RPMI7951 (cell line): Measurements from ENCODE around the gene FBLN1. TPM values are rescaled to one million over a fixed set of nuclear protein-coding genes. Genes with fewer than 3 reads are reported as not detected.
"Not testable (repeated sequence)": the region's sequence is repeated elsewhere in the genome, so short reads cannot be mapped to it uniquely, and the experiment has no call there.

Experiments
- DNase-seq: peaks from one replicate; pipeline ENCODE4 v3.0.0-alpha.2; 2012; ENCODE audit warnings: low read depth
- total RNA-seq: library from RNA; depleted of rRNA; stranded (reverse); fragments of >200 nt; shearing (Covaris generic); gene quantifications from 2 replicates; pipeline ENCODE4 v1.2.3, GENCODE V29; 2014

The FBLN1 gene
- total RNA-seq, 1 experiment from 2014 or later: 1.7 TPM

DNA sequence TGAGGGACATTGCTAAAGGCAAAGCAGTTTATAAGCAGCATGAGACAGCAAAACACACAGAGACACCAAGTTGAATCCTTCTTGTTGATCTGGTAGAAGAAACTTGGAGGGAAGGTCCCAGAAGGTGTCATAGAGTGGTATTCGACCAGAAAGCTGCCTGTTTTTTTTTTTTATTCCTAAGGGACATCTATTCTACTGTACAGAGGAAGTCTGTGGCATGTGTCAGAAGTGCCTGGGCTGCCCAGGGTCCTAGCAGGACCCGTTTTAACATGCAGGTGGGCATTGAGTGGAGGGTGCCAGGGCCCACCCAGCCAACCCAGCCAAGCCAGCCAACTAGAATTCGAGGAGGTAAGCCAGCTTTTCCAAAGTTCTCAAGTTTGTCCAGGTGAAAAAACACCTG lies 100.9 kb downstream of the FBLN1 start:
- DNase-seq: no peak

- not testable (repeated sequence) for DNase-seq
Measured at GRCh38 chr22:45608045-45608444, 105.4 kb downstream of the FBLN1 start.

- peak; percentile 97 for DNase-seq
Measured at GRCh38 chr22:45608763-45609180, 106.1 kb downstream of the FBLN1 start.

GRCh38 chr22:45612451-45612901 lies 109.8 kb downstream of the FBLN1 start:
- peak; percentile 89 for DNase-seq

DNA sequence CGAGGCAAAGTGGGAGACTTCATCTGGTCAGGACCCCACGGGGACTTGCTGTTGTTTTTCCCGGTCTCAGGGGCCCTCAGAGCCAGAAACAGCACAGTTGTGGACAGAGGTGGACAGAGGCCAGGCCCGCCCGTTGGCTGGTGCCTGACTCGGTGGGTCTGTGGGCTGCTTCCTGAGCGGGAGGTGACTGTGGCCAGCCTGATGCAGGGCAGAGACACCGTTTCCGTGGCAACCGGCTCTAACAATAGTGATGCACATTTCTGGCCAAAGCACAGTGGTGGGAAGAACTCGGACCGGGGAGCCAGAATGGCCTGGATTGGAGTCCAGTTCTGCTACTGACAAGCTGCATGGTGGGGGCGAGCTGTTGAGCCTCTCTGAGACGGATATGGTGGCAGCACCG lies 110.3 kb downstream of the FBLN1 start:
- DNase-seq: peak; percentile 67

DNA sequence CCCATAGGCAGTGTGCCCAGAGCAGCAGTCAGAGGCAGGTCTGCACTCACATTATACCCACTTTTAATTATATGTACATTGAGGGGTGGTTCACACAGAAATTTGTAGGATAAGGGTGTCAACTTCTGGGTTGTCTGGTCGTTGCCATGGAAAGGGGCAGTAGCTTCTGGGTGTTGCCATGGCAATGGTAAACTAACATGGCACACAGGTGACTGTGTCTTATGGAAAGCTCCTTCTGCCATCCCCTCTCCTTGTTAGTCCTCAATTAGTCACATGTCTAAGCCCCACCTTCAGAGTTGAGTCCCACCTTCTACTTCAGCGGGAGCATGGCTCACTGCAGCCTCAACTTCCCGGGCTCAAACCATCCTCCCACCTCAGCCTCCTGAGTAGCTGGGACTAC lies 112.7 kb downstream of the FBLN1 start:
- no peak for DNase-seq

DNA sequence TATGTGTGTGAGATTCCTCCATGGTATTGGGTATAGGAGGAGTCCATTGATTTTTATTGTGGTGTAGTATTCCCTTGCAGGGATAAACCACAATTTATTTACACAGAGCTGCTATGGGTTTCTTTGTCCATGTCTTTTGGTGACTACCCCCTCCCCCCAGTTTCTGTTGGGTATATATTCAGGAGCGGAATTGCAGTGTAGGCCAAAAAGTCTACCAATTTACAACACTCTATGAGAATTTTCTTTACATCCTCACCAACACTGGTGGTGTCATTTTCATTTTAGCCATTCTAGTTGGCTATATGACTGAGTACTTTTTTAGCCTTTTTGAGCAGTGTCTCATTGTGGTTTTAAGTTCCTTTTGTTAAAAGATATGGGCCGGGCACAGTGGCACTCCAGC lies 113.7 kb downstream of the FBLN1 start:
- no peak for DNase-seq

GRCh38 chr22:45617948-45618347 lies 115.3 kb downstream of the FBLN1 start:
- DNase-seq: no peak

DNA sequence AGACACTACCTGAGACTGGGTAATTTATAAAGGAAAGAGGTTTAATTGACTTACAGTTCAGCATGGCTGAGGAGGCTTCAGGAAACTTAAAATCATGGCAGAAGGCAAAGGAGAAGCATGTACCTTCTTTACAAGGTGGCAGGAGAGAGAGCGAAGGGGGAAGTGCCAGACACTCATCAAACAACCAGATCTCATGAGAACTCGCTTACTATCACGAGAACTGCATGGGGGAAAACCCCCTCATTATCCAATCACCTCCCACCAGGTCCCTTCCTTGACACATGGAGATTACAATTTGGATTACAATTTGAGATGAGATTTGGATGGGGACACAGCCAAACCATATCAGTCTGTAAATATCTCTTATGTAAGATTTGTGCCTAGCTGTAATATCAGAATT lies 118.0 kb downstream of the FBLN1 start:
- DNase-seq: no peak

DNA sequence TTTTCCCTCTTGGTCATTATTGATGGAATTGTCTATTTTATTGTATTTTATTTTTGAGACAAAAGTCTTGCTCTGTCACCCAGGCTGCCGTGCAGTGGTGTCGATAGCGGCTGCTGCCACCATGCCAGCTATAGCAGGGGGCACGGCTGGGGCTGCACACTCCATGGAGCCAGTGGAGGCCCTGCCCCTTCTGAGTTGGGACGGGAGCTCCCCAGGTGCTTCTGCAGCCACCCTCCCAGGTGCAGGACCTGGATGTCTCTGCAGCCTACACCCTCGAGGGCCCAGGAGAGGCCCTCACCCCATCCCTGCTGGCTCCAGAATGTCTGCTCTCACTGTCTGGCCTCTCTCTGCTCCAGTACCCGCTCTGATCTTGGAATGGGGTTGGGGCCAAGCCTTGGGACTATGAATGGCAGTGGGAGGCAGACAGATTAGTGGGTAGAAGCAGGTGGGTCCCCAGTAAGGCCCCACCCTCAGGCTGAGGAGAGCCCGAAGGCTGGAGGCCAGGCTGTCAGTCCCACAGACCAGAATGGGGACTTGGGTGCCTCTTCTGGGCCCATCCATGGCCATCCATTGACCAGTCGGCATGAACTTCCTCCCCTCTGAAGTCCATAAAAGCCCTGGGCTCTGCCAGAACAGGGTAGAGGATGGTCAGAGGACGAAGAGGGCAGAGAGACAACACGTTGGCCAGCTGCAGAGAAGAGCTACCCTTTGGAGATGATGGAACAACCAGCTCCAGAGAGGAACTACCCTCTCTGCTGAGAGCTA lies 119.3 kb downstream of the FBLN1 start:
- DNase-seq: no peak

DNA sequence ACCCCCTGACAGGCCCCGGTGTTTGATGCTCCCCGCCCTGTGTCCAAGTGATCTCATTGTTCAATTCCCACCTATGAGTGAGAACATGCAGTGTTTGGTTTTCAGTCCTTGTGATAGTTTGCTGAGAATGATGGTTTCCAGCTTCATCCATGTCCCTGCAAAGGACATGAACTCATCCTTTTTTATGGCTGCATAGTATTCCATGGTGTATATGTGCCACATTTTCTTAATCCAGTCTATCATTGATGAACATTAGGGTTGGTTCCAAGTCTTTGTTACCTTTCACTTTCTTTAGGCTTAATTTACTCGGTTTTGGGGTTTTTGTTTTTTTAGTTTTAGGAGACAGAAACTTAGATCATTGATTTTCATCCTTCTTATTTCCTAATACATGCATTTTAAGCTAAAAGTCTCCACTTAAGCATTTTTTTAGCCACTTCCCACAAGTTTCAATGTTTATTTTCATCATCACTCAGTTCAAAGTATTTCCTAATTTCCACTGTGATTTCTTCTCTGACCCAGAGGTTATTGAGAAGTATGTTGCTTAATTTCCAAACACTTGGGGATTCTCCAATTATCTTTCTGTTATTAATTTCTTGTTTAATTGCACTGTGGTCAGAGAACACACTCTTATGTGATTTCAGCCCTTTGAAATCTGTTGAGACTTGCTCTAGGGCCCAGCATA lies 120.9 kb downstream of the FBLN1 start:
- DNase-seq: not testable (repeated sequence)

GRCh38 chr22:45626198-45626651 lies 123.5 kb downstream of the FBLN1 start:
- DNase-seq: no peak

DNA sequence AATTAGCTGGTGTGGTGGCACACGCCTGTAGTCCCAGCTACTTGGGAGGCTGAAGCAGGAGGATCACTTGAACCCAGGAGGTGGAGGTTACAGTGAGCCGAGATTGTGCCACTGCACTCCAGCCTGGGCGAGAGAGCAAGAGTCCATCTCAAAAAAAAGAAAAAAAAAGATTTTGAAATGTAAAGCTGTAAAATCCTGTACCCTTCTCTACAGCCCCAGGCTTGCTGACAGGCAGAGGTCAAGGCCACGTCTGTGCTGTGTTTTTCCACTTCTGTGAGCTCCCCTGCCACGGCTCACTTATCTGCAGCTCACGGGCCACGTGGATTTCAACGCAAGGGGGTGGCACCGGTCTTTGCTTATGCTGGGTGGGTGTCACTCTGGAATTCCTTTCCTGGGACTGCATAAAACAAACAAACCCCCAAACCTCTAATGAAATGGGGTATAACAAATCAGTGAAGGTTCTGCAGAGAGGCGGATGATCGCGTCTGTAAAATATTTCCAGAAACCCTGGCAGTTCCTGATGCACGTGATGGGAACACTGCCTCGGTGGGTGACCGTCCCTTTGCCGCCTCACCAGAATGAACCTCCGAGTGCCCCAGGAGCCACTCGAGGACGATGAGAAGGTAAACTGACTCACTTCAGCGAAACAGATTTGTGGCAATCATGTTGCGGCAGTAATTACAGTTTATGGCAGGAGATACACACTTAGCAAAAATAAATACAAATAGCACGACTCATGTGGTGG lies 125.0 kb downstream of the FBLN1 start:
- no peak for DNase-seq

DNA sequence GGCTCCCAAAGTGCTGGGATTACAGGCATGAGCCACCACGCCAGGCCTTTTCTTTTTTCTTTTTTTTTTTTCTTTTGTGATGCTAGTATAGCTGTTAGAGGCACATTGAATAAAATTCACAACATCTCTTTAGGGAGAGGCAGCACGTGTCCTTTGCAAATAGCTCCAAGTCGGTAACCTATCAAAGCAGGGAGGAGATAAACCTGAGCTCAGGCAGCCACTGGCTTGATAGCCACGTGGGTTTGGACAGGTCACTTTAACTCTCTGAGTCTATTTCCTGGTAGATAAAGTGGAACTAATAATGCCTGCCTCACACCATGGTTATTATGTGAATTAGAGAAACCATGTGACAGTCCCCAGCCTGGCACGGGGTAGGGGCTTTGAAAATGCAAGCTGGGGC lies 125.8 kb downstream of the FBLN1 start:
- no peak for DNase-seq

GRCh38 chr22:45629469-45630089 lies 126.9 kb downstream of the FBLN1 start:
- no peak for DNase-seq

DNA sequence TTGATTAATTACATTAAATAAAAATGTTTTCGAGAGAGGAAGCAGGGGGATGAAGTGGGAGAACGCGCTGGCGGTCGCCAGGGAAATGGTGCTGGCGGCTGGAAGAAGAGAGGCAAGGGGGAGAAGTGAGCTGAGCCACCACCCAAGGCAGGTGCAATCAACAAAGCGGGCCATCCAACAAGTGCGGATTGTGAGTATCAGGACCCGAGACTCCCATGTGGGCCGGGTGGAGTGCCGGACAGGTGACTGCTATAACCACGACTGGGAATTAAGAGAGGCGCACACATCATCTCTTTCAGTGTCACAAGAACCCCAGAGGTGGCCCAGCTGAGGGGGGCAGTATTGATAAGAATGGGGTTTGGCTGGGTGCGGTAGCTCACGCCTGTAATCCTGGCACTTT lies 127.8 kb downstream of the FBLN1 start:
- no peak for DNase-seq

DNA sequence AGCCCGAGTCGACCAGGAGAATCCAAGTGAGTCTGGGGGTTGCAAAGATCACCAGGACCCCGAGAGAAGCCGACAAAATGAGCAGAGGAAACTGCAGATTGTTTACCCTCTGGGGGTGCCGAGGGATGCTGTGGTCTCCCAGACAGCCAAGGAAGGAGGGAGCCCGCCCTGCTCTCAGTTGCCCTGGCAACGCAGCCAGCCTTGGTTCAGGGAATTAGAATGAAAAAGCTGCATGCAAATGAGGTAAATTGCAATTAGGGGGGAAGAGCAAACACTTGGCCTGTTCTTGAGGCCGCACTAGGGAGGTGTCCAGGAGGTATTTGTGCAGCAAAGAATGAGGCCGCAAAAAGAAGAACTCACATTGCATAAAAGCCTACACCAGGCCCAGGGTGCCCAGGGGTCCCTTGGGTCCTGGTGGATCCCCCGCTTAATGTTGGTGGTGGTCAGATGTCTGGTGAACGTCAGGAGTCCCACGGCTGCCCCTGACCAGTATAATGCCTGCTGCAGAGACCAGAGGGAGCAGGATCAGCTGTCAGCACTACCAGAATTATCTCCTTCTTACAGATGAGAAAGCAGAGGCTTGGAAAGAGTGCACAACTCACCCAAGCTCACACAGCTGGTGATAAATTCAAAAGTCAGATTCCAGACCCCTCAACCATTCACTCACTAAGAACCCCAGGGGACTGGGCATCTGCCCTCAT lies 128.6 kb downstream of the FBLN1 start:
- DNase-seq: no peak

- DNase-seq: no peak
Measured at GRCh38 chr22:45631841-45632238, 129.2 kb downstream of the FBLN1 start.

GRCh38 chr22:45632791-45633515 lies 130.3 kb downstream of the FBLN1 start:
- no peak for DNase-seq

- no peak for DNase-seq
Measured at GRCh38 chr22:45636683-45637082, 134.0 kb downstream of the FBLN1 start.

DNA sequence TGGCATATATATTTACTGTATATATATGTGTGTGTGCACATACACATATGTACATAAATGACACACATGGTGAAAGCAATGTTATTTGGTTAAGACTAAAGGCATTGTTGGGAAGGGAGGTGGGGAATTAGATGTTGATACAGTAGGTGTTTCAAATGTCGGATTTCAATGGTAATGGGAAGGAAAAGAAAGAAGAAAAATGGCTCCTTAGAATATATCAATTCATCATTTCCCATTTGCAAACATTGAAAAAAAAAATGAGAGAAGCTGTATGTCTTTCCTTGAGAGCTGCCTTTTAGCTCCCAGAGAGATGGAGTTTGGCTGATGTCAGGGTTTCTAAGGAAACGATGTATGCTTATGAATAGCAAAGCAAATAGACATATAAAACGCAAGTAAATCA lies 135.5 kb downstream of the FBLN1 start:
- DNase-seq: no peak
